ENCODE data around the gene MRGPRG.

MRGPRG gene

DNA sequence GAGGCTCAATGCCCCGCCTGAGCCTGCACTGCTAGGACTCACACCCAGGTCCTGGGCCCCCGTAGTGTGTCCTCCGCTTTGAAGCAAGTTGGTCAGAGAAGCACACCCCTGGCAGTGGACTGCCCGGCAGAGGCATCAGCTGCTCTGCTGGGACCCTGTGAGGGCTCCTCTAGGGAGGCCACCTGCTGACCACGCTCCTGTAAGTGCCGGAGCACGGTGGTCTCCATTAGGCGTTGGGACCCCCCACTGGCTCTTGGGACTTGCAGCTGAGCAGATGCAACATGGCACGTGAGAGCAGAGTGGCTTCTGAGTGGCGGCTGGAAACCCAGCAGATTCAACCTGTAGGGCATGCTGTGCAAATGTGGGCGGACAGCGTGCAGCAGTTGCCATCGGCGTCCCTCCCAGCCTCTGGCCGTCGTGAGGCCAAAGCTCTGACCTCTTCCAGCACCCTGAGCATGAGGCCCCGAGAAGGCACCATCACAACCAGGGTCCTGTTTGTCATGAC, 16.9 kb downstream of the MRGPRG start:
- no peaks in the 10 kb centered on the region for H3K9me2 ChIP-seq (replicated peaks; ENCODE audit: low read depth, low read length)
- no peaks in the 10 kb centered on the region for H3K79me2 ChIP-seq (ENCODE audit: insufficient read depth, low read length)
- peak overlapping the region; percentile 52 for H3K4me2 ChIP-seq (ENCODE audit: low read depth, low read length, poor library complexity, severe bottlenecking)
- no peaks in the 10 kb centered on the region for H4K20me1 ChIP-seq (ENCODE audit: insufficient read depth, low read length, poor library complexity, severe bottlenecking)
- H2AFZ ChIP-seq (ENCODE audit: low read length), result no peak overlapping the region
- H3K9ac ChIP-seq (ENCODE audit: low read depth, low read length, poor library complexity, severe bottlenecking), result peak overlapping the region; percentile 45
- no peaks in the 10 kb centered on the region for H3K9me3 ChIP-seq (ENCODE audit: insufficient read depth, low read depth, low read length)
- H3K4me3 ChIP-seq (ENCODE audit: low read length, poor library complexity, severe bottlenecking), result no peak overlapping the region
- no peaks in the 10 kb centered on the region for H3K36me3 ChIP-seq (ENCODE audit: insufficient read depth, low read length)
- H3F3A ChIP-seq (ENCODE audit: low read depth), result no peaks in the 10 kb centered on the region
- H3K27me3 ChIP-seq (ENCODE audit: insufficient read depth, low read length, poor library complexity, severe bottlenecking), result no peaks in the 10 kb centered on the region
- no peak for TF ChIP-seq EZH2phosphoT487 (IDR thresholded peaks at IDR 0.05; ENCODE audit: borderline replicate concordance)
- no peak for TF ChIP-seq CTCF (conservative IDR thresholded peaks at IDR 0.05; ENCODE audit: low read length)
- H3K4me1 ChIP-seq (ENCODE audit: insufficient read depth, low read length, poor library complexity, severe bottlenecking), result peaks cover 14% of the 10 kb centered on the region

- Histone ChIP-seq H3K9ac (ENCODE audit: low read depth, low read length, poor library complexity, severe bottlenecking) (no peak overlapping the region), H3K9me2 (replicated peaks; ENCODE audit: low read depth, low read length) (no peaks in the 10 kb centered on the region), H3K79me2 (ENCODE audit: insufficient read depth, low read length) (no peaks in the 10 kb centered on the region), H2AFZ (ENCODE audit: low read length) (no peak overlapping the region), H3K9me3 (ENCODE audit: insufficient read depth, low read depth, low read length) (no peaks in the 10 kb centered on the region), H3K27me3 (ENCODE audit: insufficient read depth, low read length, poor library complexity, severe bottlenecking) (no peaks in the 10 kb centered on the region), H3K4me3 (ENCODE audit: low read length, poor library complexity, severe bottlenecking) (no peak overlapping the region), H3K36me3 (ENCODE audit: insufficient read depth, low read length) (no peaks in the 10 kb centered on the region), H3K4me1 (ENCODE audit: insufficient read depth, low read length, poor library complexity, severe bottlenecking) (peaks cover 14% of the 10 kb centered on the region), H3K4me2 (ENCODE audit: low read depth, low read length, poor library complexity, severe bottlenecking) (no peak overlapping the region), H3F3A (ENCODE audit: low read depth) (no peaks in the 10 kb centered on the region), H4K20me1 (ENCODE audit: insufficient read depth, low read length, poor library complexity, severe bottlenecking) (no peaks in the 10 kb centered on the region)
- TF ChIP-seq CTCF (conservative IDR thresholded peaks at IDR 0.05; ENCODE audit: low read length), result no peak
- TF ChIP-seq EZH2phosphoT487 (IDR thresholded peaks at IDR 0.05; ENCODE audit: borderline replicate concordance), result no peak
Observed at GRCh38 chr11:3201112-3201581, 17.5 kb downstream of the MRGPRG start.

- Histone ChIP-seq H3K9ac (ENCODE audit: low read depth, low read length, poor library complexity, severe bottlenecking) (no peak overlapping the region), H3K4me1 (ENCODE audit: insufficient read depth, low read length, poor library complexity, severe bottlenecking) (peaks cover 14% of the 10 kb centered on the region), H3F3A (ENCODE audit: low read depth) (no peaks in the 10 kb centered on the region), H3K4me3 (ENCODE audit: low read length, poor library complexity, severe bottlenecking) (no peak overlapping the region), H3K36me3 (ENCODE audit: insufficient read depth, low read length) (no peaks in the 10 kb centered on the region), H3K4me2 (ENCODE audit: low read depth, low read length, poor library complexity, severe bottlenecking) (no peak overlapping the region), H3K9me3 (ENCODE audit: insufficient read depth, low read depth, low read length) (no peaks in the 10 kb centered on the region), H3K27me3 (ENCODE audit: insufficient read depth, low read length, poor library complexity, severe bottlenecking) (no peaks in the 10 kb centered on the region), H3K9me2 (replicated peaks; ENCODE audit: low read depth, low read length) (no peaks in the 10 kb centered on the region), H3K79me2 (ENCODE audit: insufficient read depth, low read length) (no peaks in the 10 kb centered on the region), H4K20me1 (ENCODE audit: insufficient read depth, low read length, poor library complexity, severe bottlenecking) (no peaks in the 10 kb centered on the region), H2AFZ (ENCODE audit: low read length) (no peak overlapping the region)
- no peak for TF ChIP-seq EZH2phosphoT487 (IDR thresholded peaks at IDR 0.05; ENCODE audit: borderline replicate concordance)
- TF ChIP-seq CTCF (conservative IDR thresholded peaks at IDR 0.05; ENCODE audit: low read length), result no peak
Observed at GRCh38 chr11:3200388-3201111, 18.1 kb downstream of the MRGPRG start.

Measured in Loucy (cell line).